Mesenchymal stem cell (in vitro differentiated cells and primary cell): ENCODE measurements around the gene MED15.

ENCODE experiments used
- DNase-seq: peaks from one replicate; pipeline ENCODE4 v3.0.0-alpha.2; 2013
- H2AFZ ChIP-seq: one replicate; pipeline ENCODE4 v1.6.1; 2013; ENCODE audit warnings: low read depth, mild to moderate bottlenecking, control low read depth, inconsistent platforms, low read length, moderate library complexity
- H2AK5ac ChIP-seq: 2 replicates; pipeline ENCODE4 v1.6.1; 2013; ENCODE audit warnings: low read length, moderate library complexity, mild to moderate bottlenecking, inconsistent platforms; ENCODE audit not compliant: severe bottlenecking
- H2BK120ac ChIP-seq: one replicate; pipeline ENCODE4 v1.6.1; 2013; ENCODE audit warnings: low read depth, mild to moderate bottlenecking, inconsistent platforms, low read length, moderate library complexity
- H2BK12ac ChIP-seq, 2 experiments: one replicate each; pipeline ENCODE4 v1.6.1; 2013; ENCODE audit warnings: inconsistent platforms in 2 of 2, low read length in 2 of 2, mild to moderate bottlenecking in 2 of 2, moderate library complexity in 2 of 2, control low read depth in 1 of 2
- H2BK15ac ChIP-seq: one replicate; pipeline ENCODE4 v1.6.1; 2013; ENCODE audit warnings: mild to moderate bottlenecking, low read depth, inconsistent platforms; ENCODE audit not compliant: poor library complexity, severe bottlenecking
- H2BK5ac ChIP-seq: 2 replicates; pipeline ENCODE4 v1.6.1; 2013; ENCODE audit warnings: low read depth, mild to moderate bottlenecking, low read length, control low read depth, inconsistent platforms; ENCODE audit not compliant: poor library complexity, severe bottlenecking
- H3K14ac ChIP-seq, 2 experiments: one replicate each; pipeline ENCODE4 v1.6.1; 2013; ENCODE audit warnings: inconsistent platforms in 2 of 2, low read length in 2 of 2, control low read depth in 1 of 2, mild to moderate bottlenecking in 1 of 2, moderate library complexity in 1 of 2
- H3K18ac ChIP-seq, 2 experiments: one replicate each; pipeline ENCODE4 v1.6.1; 2013; ENCODE audit warnings: inconsistent platforms in 2 of 2, low read length in 2 of 2, control low read depth in 1 of 2, low read depth in 1 of 2, mild to moderate bottlenecking in 1 of 2
- H3K23ac ChIP-seq, 2 experiments: one replicate each; pipeline ENCODE4 v1.6.1; 2013; ENCODE audit warnings: inconsistent platforms in 2 of 2, low read length in 2 of 2, mild to moderate bottlenecking in 2 of 2, moderate library complexity in 2 of 2, control low read depth in 1 of 2
- H3K27ac ChIP-seq: 2 replicates; pipeline ENCODE4 v1.5.1; 2013; ENCODE audit warnings: mild to moderate bottlenecking, moderate library complexity, low read length, control low read depth, inconsistent platforms; ENCODE audit not compliant: poor library complexity, severe bottlenecking
- H3K27me3 ChIP-seq, 2 experiments: 2 replicates each; pipeline versions ENCODE4 v1.6.1 to v1.7.0; 2013; ENCODE audit warnings: low read length in 2 of 2, mild to moderate bottlenecking in 2 of 2, moderate library complexity in 2 of 2, control low read depth in 1 of 2, inconsistent platforms in 1 of 2; ENCODE audit not compliant: control insufficient read depth in 1 of 2, insufficient read depth in 1 of 2
- H3K36me3 ChIP-seq, 2 experiments: 2 replicates each; pipeline versions ENCODE4 v1.6.1 to v1.7.0; 2013; ENCODE audit warnings: low read length in 2 of 2, control low read depth in 1 of 2, inconsistent platforms in 1 of 2, low read depth in 1 of 2, mild to moderate bottlenecking in 1 of 2; ENCODE audit not compliant: insufficient read depth in 2 of 2, control insufficient read depth in 1 of 2
- H3K4ac ChIP-seq, 2 experiments: one replicate each; pipeline ENCODE4 v1.6.1; 2013; ENCODE audit warnings: inconsistent platforms in 2 of 2, low read length in 2 of 2, mild to moderate bottlenecking in 2 of 2, moderate library complexity in 2 of 2, control low read depth in 1 of 2, low read depth in 1 of 2
- H3K4me1 ChIP-seq: 2 replicates; pipeline ENCODE4 v1.6.1; 2013; ENCODE audit warnings: low read depth, low read length, control low read depth; ENCODE audit not compliant: control insufficient read depth, insufficient read depth
- H3K4me2 ChIP-seq: 2 replicates; pipeline ENCODE4 v1.6.1; 2013; ENCODE audit warnings: low read length, mild to moderate bottlenecking, inconsistent platforms; ENCODE audit not compliant: poor library complexity, severe bottlenecking
- H3K4me3 ChIP-seq, 2 experiments: 2 replicates each; pipeline versions ENCODE4 v1.5.1 to v1.7.0; 2013; ENCODE audit warnings: low read length in 2 of 2, mild to moderate bottlenecking in 2 of 2, control low read depth in 1 of 2, low read depth in 1 of 2; ENCODE audit not compliant: insufficient read depth in 1 of 2
- H3K79me1 ChIP-seq: replicated peaks from 2 replicates; pipeline ENCODE4 v1.6.1; 2013; ENCODE audit warnings: mild to moderate bottlenecking, control low read depth, low read length, inconsistent platforms; ENCODE audit not compliant: poor library complexity, severe bottlenecking
- H3K9ac ChIP-seq: 2 replicates; pipeline ENCODE4 v1.7.0; 2013; ENCODE audit warnings: mild to moderate bottlenecking, low read length, moderate library complexity
- H3K9me3 ChIP-seq: 2 replicates; pipeline ENCODE4 v1.7.0; 2013; ENCODE audit warnings: mild to moderate bottlenecking, low read length; ENCODE audit not compliant: control insufficient read depth
- H4K8ac ChIP-seq: one replicate; pipeline ENCODE4 v1.6.1; 2013; ENCODE audit warnings: inconsistent platforms, mild to moderate bottlenecking, low read length, moderate library complexity
- H4K91ac ChIP-seq: one replicate; pipeline ENCODE4 v1.6.1; 2013; ENCODE audit warnings: mild to moderate bottlenecking, low read length, inconsistent platforms
- WGBS: methylation state at CpG from one replicate; pipeline ENCODE4 v1.1.7; 2013; ENCODE audit warnings: mixed read lengths; 5-methylcytosine and 5-hydroxymethylcytosine counted together

MED15 gene

GRCh38 chr22:20531404-20532201, 24.2 kb downstream of the MED15 start:
- peaks cover 15 to 29% of the 10 kb centered on the region in 2 experiments for H3K36me3 ChIP-seq
- H4K91ac ChIP-seq = peak overlapping the region; percentile 94
- peak overlapping the region; percentile 89 for H4K8ac ChIP-seq
- H3K9ac ChIP-seq = peak overlapping the region; percentile 84
- H3K9me3 ChIP-seq = no peaks in the 10 kb centered on the region
- H3K4ac ChIP-seq = peak overlapping the region; percentile 64 to 86
- no peaks in the 10 kb centered on the region for H3K27me3 ChIP-seq
- peak; percentile 91 for DNase-seq
- peak overlapping the region; percentile 86 to 95 for H2BK12ac ChIP-seq
- peak overlapping the region; percentile 32 for H3K4me2 ChIP-seq
- H2BK15ac ChIP-seq = no peak overlapping the region
- no peak overlapping the region for H3K23ac ChIP-seq
- H3K4me3 ChIP-seq = no peak overlapping the region
- H2BK120ac ChIP-seq = peak overlapping the region; percentile 80
- no peaks in the 10 kb centered on the region for H3K79me1 ChIP-seq
- peak overlapping the region; percentile 33 for H2BK5ac ChIP-seq
- peaks cover 57% of the 10 kb centered on the region for H3K4me1 ChIP-seq
- peak overlapping the region in 1 of 2 experiments; percentile 38 for H3K14ac ChIP-seq
- peak overlapping the region; percentile 94 for H2AK5ac ChIP-seq
- H3K18ac ChIP-seq = peak overlapping the region; percentile 98
- WGBS = 35% methylated on average over 15 of the region's 15 CpGs
- H2AFZ ChIP-seq = no peak overlapping the region
- H3K27ac ChIP-seq = peak overlapping the region; percentile 86

GRCh38 chr22:20532256-20532993, 25.0 kb downstream of the MED15 start:
- no peak overlapping the region for H2AFZ ChIP-seq
- WGBS = 73% methylated on average over 10 of the region's 10 CpGs
- peak overlapping the region; percentile 33 for H2BK5ac ChIP-seq

DNA sequence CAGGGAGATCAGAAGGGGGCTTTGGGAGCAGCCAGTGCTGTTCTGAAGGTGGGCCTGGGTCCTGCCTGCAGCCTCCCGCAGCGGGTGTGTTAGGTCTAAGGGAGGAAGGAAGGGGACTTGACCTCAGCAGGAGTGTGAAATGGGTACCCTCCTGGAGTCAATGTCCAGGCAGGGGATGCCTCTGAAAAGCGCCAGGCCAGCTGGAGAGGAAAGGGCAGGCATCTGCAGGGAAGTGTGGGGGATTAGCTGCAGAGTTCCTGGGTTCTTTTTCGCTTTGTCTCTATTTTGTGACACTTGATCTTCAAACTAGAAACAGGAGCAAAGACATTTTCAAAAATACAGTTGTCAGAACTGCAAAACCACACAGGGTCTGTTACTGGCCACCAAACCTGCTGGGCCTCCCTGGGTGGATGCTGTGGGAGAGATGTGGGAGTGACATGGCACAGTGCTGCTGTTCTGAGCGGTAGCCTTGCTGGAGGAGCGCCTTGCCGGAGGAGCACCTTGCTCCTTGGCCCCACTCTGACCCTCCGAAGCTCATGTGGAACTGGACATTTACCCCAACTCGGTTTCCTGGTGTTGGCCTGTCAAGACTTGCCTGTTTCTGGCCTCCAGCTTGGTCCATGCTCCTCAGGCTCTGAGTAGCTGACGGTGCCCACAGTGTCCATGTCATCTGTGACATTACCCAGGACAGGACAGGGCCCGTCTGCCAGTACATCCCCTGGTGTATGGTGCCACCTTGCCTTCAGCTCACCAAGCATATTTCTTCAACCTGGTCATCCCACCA, 25.9 kb downstream of the MED15 start:
- H3K79me1 ChIP-seq = peaks cover 5% of the 10 kb centered on the region
- H2BK120ac ChIP-seq = no peak overlapping the region
- H3K18ac ChIP-seq = peak overlapping the region; percentile 98
- H2BK5ac ChIP-seq = no peak overlapping the region
- peak overlapping the region in 1 of 2 experiments; percentile 43 for H2BK12ac ChIP-seq
- H3K4me2 ChIP-seq = no peak overlapping the region
- peak overlapping the region; percentile 86 for H3K27ac ChIP-seq
- H2AK5ac ChIP-seq = no peak overlapping the region
- H4K91ac ChIP-seq = peak overlapping the region; percentile 77
- H3K9ac ChIP-seq = peak overlapping the region; percentile 84
- H3K9me3 ChIP-seq = no peaks in the 10 kb centered on the region
- H2AFZ ChIP-seq = no peak overlapping the region
- no peak overlapping the region for H2BK15ac ChIP-seq
- peak overlapping the region; percentile 87 for H4K8ac ChIP-seq
- H3K23ac ChIP-seq = peak overlapping the region in 1 of 2 experiments; percentile 17
- peaks cover 26 to 43% of the 10 kb centered on the region in 2 experiments for H3K36me3 ChIP-seq
- 95% methylated on average over 10 of the region's 11 CpGs for WGBS
- peak overlapping the region in 1 of 2 experiments; percentile 34 for H3K4ac ChIP-seq
- peaks cover 59% of the 10 kb centered on the region for H3K4me1 ChIP-seq
- peak overlapping the region in 1 of 2 experiments; percentile 48 for H3K14ac ChIP-seq
- DNase-seq = no peak
- H3K27me3 ChIP-seq = no peaks in the 10 kb centered on the region
- no peak overlapping the region for H3K4me3 ChIP-seq

More at GRCh38 chr22:20532256-20532993, 25.0 kb downstream of the MED15 start:
- Histone ChIP-seq H3K9ac (peak overlapping the region; percentile 84), H4K91ac (peak overlapping the region; percentile 94), H2BK15ac (peak overlapping the region; percentile 39), H3K36me3 (peaks cover 23 to 38% of the 10 kb centered on the region in 2 experiments), H2BK12ac (peak overlapping the region; percentile 86 to 95), H4K8ac (peak overlapping the region; percentile 87), H2AK5ac (peak overlapping the region; percentile 94), H3K4ac (peak overlapping the region; percentile 62 to 86), H3K27ac (peak overlapping the region; percentile 86), H3K4me2 (peak overlapping the region; percentile 32), H3K4me1 (peaks cover 60% of the 10 kb centered on the region), H3K18ac (peak overlapping the region; percentile 98), H3K9me3 (no peaks in the 10 kb centered on the region), H3K4me3 (peak overlapping the region in 1 of 2 experiments; percentile 10), H3K79me1 (peaks cover 3% of the 10 kb centered on the region), H2BK120ac (peak overlapping the region; percentile 80), H3K23ac (peak overlapping the region in 1 of 2 experiments; percentile 35), H3K27me3 (no peaks in the 10 kb centered on the region), H3K14ac (peak overlapping the region in 1 of 2 experiments; percentile 95)
- no peak for DNase-seq
